GM12892 (cell line): ENCODE data around the gene CECR2.

ENCODE experiments used
- POLR2A ChIP-seq: IDR thresholded peaks from 2 replicates; pipeline ENCODE4 v1.6.1; 2011; ENCODE audit warnings: low read depth, low read length, control low read depth
- POLR2AphosphoS5 ChIP-seq: IDR thresholded peaks from 2 replicates; pipeline ENCODE4 v1.6.1; 2011; ENCODE audit warnings: low read depth, low read length, control low read depth

- no peak for TF ChIP-seq POLR2A
- TF ChIP-seq POLR2AphosphoS5, result no peak
These were observed 41.3 kb downstream of the CECR2 start for GRCh38 chr22:17410576-17410975.
